OCI-LY7 (cell line): ENCODE results near the gene AIFM2.

Experiments used
- CTCF ChIP-seq: fragments of 200-600 bp; sonication (generic); conservative IDR thresholded peaks from 2 replicates; pipeline ENCODE4 v1.5.1; 2014; ENCODE audit warnings: mild to moderate bottlenecking, antibody characterized with exemption, low read length, moderate library complexity, mixed read lengths
- EZH2phosphoT487 ChIP-seq: fragments of 200-600 bp; sonication (generic); IDR thresholded peaks from 2 replicates; pipeline ENCODE4 v1.6.1; 2018; ENCODE audit warnings: low read depth, borderline replicate concordance, mild to moderate bottlenecking, mixed run types, antibody characterized with exemption, low read length, moderate library complexity, mixed read lengths

- TF ChIP-seq EZH2phosphoT487 (no peak), CTCF (no peak)
Measured at GRCh38 chr10:70074165-70074564, 58.5 kb downstream of the AIFM2 start.
